Measurements from ENCODE around the gene GFM2. TPM values are rescaled to one million over a fixed set of nuclear protein-coding genes. Genes with fewer than 3 reads are reported as not detected.

The GFM2 gene
- total and polyA plus RNA-seq, 2 of the 13 experiments (the other 11 are each of a cell fraction or from before 2014, with no cell fraction given): 22.0 to 41.6 TPM

DNA sequence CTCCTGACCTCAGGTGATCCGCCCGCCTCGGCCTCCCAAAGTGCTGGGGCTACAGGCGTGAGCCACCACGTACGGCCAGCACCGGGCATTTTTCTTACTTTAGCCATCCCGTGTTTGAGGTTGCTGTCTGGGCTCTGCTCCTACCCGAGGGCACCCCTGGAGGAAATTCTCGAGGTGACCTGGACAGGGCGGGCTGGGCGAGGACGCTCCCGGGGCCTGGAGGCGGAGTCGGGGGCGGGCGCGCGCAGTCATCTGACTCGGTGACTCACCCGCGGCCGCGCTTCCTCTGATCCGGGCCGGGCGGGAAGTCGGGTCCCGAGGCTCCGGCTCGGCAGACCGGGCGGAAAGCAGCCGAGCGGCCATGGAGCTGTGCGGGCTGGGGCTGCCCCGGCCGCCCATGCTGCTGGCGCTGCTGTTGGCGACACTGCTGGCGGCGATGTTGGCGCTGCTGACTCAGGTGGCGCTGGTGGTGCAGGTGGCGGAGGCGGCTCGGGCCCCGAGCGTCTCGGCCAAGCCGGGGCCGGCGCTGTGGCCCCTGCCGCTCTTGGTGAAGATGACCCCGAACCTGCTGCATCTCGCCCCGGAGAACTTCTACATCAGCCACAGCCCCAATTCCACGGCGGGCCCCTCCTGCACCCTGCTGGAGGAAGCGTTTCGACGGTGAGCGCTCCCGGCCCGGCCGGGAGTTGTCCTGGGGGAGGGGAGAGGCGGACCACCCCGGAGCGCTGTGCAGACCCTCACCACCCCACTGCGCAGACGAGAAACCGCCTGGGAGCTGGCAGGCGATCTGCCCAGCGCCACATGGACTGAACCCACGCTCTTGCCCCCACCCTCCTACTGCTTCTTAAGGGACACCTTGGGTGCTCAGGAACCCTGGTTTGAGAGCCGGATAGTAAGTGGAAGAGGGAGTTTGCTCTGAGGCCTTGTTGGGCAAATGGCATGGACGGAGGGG, 81.7 kb downstream of the GFM2 start, which contains the start of gene HEXB (continued):
- TF ChIP-seq, protein P1, sequence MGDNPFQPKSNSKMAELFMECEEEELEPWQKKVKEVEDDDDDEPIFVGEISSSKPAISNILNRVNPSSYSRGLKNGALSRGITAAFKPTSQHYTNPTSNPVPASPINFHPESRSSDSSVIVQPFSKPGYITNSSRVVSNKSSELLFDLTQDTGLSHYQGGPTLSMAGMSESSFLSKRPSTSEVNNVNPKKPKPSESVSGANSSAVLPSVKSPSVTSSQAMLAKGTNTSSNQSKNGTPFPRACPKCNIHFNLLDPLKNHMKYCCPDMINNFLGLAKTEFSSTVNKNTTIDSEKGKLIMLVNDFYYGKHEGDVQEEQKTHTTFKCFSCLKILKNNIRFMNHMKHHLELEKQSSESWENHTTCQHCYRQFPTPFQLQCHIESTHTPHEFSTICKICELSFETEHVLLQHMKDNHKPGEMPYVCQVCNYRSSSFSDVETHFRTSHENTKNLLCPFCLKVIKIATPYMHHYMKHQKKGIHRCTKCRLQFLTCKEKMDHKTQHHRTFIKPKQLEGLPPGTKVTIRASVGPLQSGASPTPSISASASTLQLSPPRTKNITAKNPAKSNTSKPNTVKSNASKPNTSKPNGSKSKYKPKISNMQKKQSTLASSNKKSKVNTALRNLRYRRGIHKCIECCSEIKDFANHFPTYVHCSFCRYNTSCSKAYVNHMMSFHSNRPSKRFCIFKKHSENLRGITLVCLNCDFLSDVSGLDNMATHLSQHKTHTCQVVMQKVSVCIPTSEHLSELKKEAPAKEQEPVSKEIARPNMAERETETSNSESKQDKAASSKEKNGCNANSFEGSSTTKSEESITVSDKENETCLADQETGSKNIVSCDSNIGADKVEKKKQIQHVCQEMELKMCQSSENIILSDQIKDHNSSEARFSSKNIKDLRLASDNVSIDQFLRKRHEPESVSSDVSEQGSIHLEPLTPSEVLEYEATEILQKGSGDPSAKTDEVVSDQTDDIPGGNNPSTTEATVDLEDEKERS (CRISPR knock-in tag; IDR thresholded peaks at IDR 0.05): no peak; the same call in 1 of the 2 replicates
- TF ChIP-seq FOSL1 (CRISPR knock-in tag; IDR thresholded peaks at IDR 0.05; ENCODE audit: borderline replicate concordance): peak; percentile 93
- peak; percentile 69 for TF ChIP-seq ZNF883 (CRISPR knock-in tag; IDR thresholded peaks at IDR 0.05; ENCODE audit: not compliant biosample characterization)
- TF ChIP-seq GFI1 (CRISPR knock-in tag; IDR thresholded peaks at IDR 0.05; ENCODE audit: borderline replicate concordance): 0 out of 2 replicates have a peak, but pooled peaks have one; percentile 36
- 0 out of 2 replicates have a peak, but pooled peaks have one; percentile 60 for TF ChIP-seq HOXA9 (CRISPR knock-in tag; IDR thresholded peaks at IDR 0.05; ENCODE audit: borderline replicate concordance)
- no peak; the same call in 1 of the 2 replicates for TF ChIP-seq NCOA2 (CRISPR knock-in tag; IDR thresholded peaks at IDR 0.05)
- TF ChIP-seq, protein P2, sequence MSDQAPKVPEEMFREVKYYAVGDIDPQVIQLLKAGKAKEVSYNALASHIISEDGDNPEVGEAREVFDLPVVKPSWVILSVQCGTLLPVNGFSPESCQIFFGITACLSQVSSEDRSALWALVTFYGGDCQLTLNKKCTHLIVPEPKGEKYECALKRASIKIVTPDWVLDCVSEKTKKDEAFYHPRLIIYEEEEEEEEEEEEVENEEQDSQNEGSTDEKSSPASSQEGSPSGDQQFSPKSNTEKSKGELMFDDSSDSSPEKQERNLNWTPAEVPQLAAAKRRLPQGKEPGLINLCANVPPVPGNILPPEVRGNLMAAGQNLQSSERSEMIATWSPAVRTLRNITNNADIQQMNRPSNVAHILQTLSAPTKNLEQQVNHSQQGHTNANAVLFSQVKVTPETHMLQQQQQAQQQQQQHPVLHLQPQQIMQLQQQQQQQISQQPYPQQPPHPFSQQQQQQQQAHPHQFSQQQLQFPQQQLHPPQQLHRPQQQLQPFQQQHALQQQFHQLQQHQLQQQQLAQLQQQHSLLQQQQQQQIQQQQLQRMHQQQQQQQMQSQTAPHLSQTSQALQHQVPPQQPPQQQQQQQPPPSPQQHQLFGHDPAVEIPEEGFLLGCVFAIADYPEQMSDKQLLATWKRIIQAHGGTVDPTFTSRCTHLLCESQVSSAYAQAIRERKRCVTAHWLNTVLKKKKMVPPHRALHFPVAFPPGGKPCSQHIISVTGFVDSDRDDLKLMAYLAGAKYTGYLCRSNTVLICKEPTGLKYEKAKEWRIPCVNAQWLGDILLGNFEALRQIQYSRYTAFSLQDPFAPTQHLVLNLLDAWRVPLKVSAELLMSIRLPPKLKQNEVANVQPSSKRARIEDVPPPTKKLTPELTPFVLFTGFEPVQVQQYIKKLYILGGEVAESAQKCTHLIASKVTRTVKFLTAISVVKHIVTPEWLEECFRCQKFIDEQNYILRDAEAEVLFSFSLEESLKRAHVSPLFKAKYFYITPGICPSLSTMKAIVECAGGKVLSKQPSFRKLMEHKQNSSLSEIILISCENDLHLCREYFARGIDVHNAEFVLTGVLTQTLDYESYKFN (CRISPR knock-in tag; conservative IDR thresholded peaks at IDR 0.05): peak; percentile 34
- TF ChIP-seq ZNF446 (CRISPR knock-in tag; IDR thresholded peaks at IDR 0.05): no peak
- no peak for TF ChIP-seq TEAD3 (CRISPR knock-in tag; optimal IDR thresholded peaks at IDR 0.05; ENCODE audit: borderline replicate concordance)
- TF ChIP-seq PHF21A (CRISPR knock-in tag; IDR thresholded peaks at IDR 0.05): peak; percentile 66; the same call in 1 of the 2 replicates
